A549 treated with CORT108297 at 1 μM for 4 hours (cell line): Measurements from ENCODE around the gene C7orf25. TPM values are rescaled to one million over a fixed set of nuclear protein-coding genes. Genes with fewer than 3 reads are reported as not detected.

Experiments used
- total RNA-seq: library from RNA; stranded (reverse); fragments of 200-300 nt; extraction: Qiagen RNA extraction; gene quantifications from 5 replicates; pipeline ENCODE4 v1.2.3, GENCODE V29; 2022

Gene C7orf25
- 2.1 to 4.7 TPM (median 2.6 TPM) in 5 replicates for total RNA-seq

GRCh38 chr7:42911454-42912447, at the start of gene C7orf25:
TSS of gene C7orf25 (minus strand) at chr7:42912070. CDS start at chr7:42910900, 1,170 bp downstream.

GRCh38 chr7:42931834-42932651, 20.2 kb upstream of the C7orf25 start, which contains the start of the genes MRPL32 and PSMA2:
TSS of gene MRPL32 (plus strand) at chr7:42932376. CDS start at chr7:42932387, 11 bp downstream.
TSS of gene PSMA2 (minus strand) at chr7:42932174. CDS start at chr7:42932158, 16 bp downstream.

Other genes with a start within 250 kb of the C7orf25 start
- gene PSMA2, start 20.1 kb upstream of the C7orf25 start, total RNA-seq, result 189 to 204 TPM (median 195 TPM) in 5 replicates
- gene MRPL32, start 20.3 kb upstream of the C7orf25 start, total RNA-seq, result 69.0 to 80.0 TPM (median 75.0 TPM) in 5 replicates
- gene HECW1, start 200.6 kb upstream of the C7orf25 start, total RNA-seq, result 10.2 to 14.6 TPM (median 13.9 TPM) in 5 replicates